ENCODE data around the gene ZBED4.

DNA sequence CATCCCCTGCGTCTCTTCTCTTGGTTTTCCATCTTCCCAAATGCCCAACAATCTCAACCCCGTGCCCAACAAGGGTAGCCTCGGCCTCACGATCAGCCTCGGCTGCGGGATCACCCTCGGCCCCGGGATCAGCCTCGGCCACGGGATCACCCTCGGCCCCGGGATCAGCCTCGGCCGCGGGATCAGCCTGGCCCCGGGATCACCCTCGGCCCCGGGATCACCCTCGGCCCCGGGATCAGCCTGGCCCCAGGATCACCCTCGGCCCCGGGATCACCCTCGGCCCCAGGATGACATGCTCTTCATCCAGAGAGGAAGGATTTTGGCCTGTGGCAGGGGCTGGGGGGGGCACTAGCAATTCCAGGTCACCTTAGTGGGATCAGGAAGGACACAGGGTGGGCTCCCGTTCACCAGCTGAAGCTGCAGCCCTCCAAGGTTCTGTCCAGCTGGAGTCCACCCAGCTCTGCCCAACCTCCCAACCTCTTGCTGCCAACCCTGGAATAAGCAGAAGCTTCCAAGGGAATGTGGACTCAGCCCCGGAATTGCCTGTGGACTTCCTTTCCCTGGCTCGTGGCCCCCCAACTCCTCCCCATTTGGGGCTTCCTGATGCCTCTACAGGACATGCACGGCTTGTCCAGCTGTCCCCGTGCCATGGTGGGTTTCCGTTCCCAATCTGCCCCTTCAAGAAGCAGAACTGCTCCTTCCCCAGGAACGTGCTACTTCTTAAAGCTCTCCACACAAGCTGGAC, 58.4 kb downstream of the ZBED4 start:
- TF ChIP-seq POLR2AphosphoS5 (IDR thresholded peaks at IDR 0.05; ENCODE audit: low read depth, low read length) = no peak
- TF ChIP-seq POLR2A (IDR thresholded peaks at IDR 0.05; ENCODE audit: low read depth, low read length) = no peak
- TF ChIP-seq TAF1 (IDR thresholded peaks at IDR 0.05; ENCODE audit: borderline replicate concordance, low read depth, low read length) = no peak
